OCI-LY3 (cell line): ENCODE data around the gene PLA2G2D.

Experiments used
- CTCF ChIP-seq: fragments of 200-600, 300-600 bp; sonication (generic); IDR thresholded peaks from 2 replicates; pipeline ENCODE4 v1.5.1; 2014; ENCODE audit warnings: antibody characterized with exemption, low read length, low read depth
- EZH2phosphoT487 ChIP-seq: fragments of 200-600 bp; shearing (Covaris generic); IDR thresholded peaks from 2 replicates; pipeline ENCODE4 v1.6.1; 2018; ENCODE audit warnings: antibody characterized with exemption, mixed run types, low read depth

- no peak for TF ChIP-seq CTCF
- TF ChIP-seq EZH2phosphoT487: no peak
Measured at GRCh38 chr1:20090119-20090518, 29.2 kb downstream of the PLA2G2D start.
